IMR-90 (cell line): ENCODE measurements around the gene ARHGAP8. TPM values are rescaled to one million over a fixed set of nuclear protein-coding genes. Genes with fewer than 3 reads are reported as not detected.

Source experiments
- ATAC-seq: fragments of 200-7000 bp; cut with Tn5 transposase; 2 replicates; pipeline ENCODE4 v1.9.1; 2020; ENCODE audit warnings: low read depth, mild to moderate bottlenecking, moderate library complexity
- BruUV-seq: library from RNA; stranded (reverse); fragments of 400-500 nt; replicated peaks from 2 replicates; lab custom pipeline; 2021; lab: Mats Ljungman, UMichigan
- CTCF ChIA-PET: fragments of 300-600 bp; formaldehyde crosslinking; extraction: SDS; loops from one replicate; lab custom pipeline; 2021; ENCODE audit warnings: antibody characterized with exemption; lab: Yijun Ruan, JAX
- POLR2A ChIA-PET: fragments of 300-600 bp; sonication (Branson Sonifier 250); formaldehyde crosslinking; loops from one replicate; lab custom pipeline; 2022; ENCODE audit warnings: antibody characterized with exemption; ENCODE audit not compliant: unreplicated experiment; lab: Charles Lee
- DNase-seq: peaks from one replicate; pipeline ENCODE4 v3.0.0; 2013
- H2AFZ ChIP-seq: replicated peaks from 2 replicates; pipeline ENCODE3; 2013; ENCODE audit warnings: low read length, mild to moderate bottlenecking; ENCODE audit not compliant: poor library complexity
- H2AK5ac ChIP-seq: 2 replicates; pipeline ENCODE4 v1.6.1; 2013; ENCODE audit warnings: low read depth, low read length, inconsistent platforms
- H2AK9ac ChIP-seq: replicated peaks from 2 replicates; pipeline ENCODE3; 2013; ENCODE audit warnings: mild to moderate bottlenecking, low read depth, low read length, moderate library complexity; ENCODE audit not compliant: poor library complexity
- H2BK120ac ChIP-seq: 2 replicates; pipeline ENCODE4 v1.6.1; 2013; ENCODE audit warnings: low read depth, low read length, inconsistent platforms
- H2BK15ac ChIP-seq: 3 replicates; pipeline ENCODE4 v1.6.1; 2013; ENCODE audit warnings: low read depth, low read length, inconsistent platforms
- H2BK20ac ChIP-seq: 2 replicates; pipeline ENCODE4 v1.6.1; 2013; ENCODE audit warnings: low read depth, mild to moderate bottlenecking, inconsistent platforms, low read length, moderate library complexity
- H2BK5ac ChIP-seq: 2 replicates; pipeline ENCODE4 v1.6.1; 2013; ENCODE audit warnings: mild to moderate bottlenecking, low read depth, low read length, inconsistent platforms; ENCODE audit not compliant: poor library complexity, severe bottlenecking
- H3K14ac ChIP-seq: replicated peaks from 2 replicates; pipeline ENCODE4 v1.6.1; 2013; ENCODE audit warnings: low read depth, low read length, inconsistent platforms
- H3K18ac ChIP-seq: 2 replicates; pipeline ENCODE4 v1.6.1; 2013; ENCODE audit warnings: low read depth, low read length, control low read depth
- H3K23ac ChIP-seq: 2 replicates; pipeline ENCODE4 v1.6.1; 2013; ENCODE audit warnings: low read depth, low read length, inconsistent platforms
- H3K27ac ChIP-seq: 2 replicates; pipeline ENCODE4 v1.5.1; 2013; ENCODE audit warnings: mild to moderate bottlenecking, control low read depth, low read length; ENCODE audit not compliant: insufficient read depth
- H3K27me3 ChIP-seq: 2 replicates; pipeline ENCODE4 v1.6.1; 2013; ENCODE audit warnings: low read length; ENCODE audit not compliant: control insufficient read depth, insufficient read depth
- H3K36me3 ChIP-seq: 2 replicates; pipeline ENCODE4 v1.6.1; 2013; ENCODE audit warnings: low read length, mixed read lengths; ENCODE audit not compliant: control insufficient read depth, insufficient read depth
- H3K4ac ChIP-seq: 2 replicates; pipeline ENCODE4 v1.6.1; 2013; ENCODE audit warnings: low read depth, low read length, inconsistent platforms
- H3K4me1 ChIP-seq: 2 replicates; pipeline ENCODE4 v1.6.1; 2013; ENCODE audit warnings: low read length, mixed read lengths; ENCODE audit not compliant: control insufficient read depth, insufficient read depth
- H3K4me2 ChIP-seq: 2 replicates; pipeline ENCODE4 v1.6.1; 2013; ENCODE audit warnings: low read depth, mild to moderate bottlenecking, control low read depth, low read length, moderate library complexity
- H3K4me3 ChIP-seq: 2 replicates; pipeline ENCODE4 v1.5.1; 2013; ENCODE audit warnings: low read depth, mild to moderate bottlenecking, control low read depth, low read length, moderate library complexity; ENCODE audit not compliant: insufficient read depth
- H3K56ac ChIP-seq: 2 replicates; pipeline ENCODE4 v1.6.1; 2013; ENCODE audit warnings: low read length, inconsistent platforms; ENCODE audit not compliant: insufficient read depth; ENCODE audit errors: extremely low read depth
- H3K79me1 ChIP-seq, 2 experiments: 2 replicates each; pipeline ENCODE4 v1.6.1; 2013; ENCODE audit warnings: low read length in 2 of 2, inconsistent platforms in 1 of 2, low read depth in 1 of 2
- H3K9ac ChIP-seq: 2 replicates; pipeline ENCODE4 v1.6.1; 2013; ENCODE audit warnings: low read depth, low read length, control low read depth
- H3K9me1 ChIP-seq: 2 replicates; pipeline ENCODE4 v1.6.1; 2013; ENCODE audit warnings: low read length, inconsistent platforms; ENCODE audit not compliant: insufficient read depth
- H3K9me3 ChIP-seq: 2 replicates; pipeline ENCODE4 v1.6.1; 2013; ENCODE audit warnings: low read length; ENCODE audit not compliant: control insufficient read depth, insufficient read depth
- H4K20me1 ChIP-seq: 2 replicates; pipeline ENCODE4 v1.6.1; 2013; ENCODE audit warnings: low read length, inconsistent platforms; ENCODE audit not compliant: insufficient read depth
- H4K5ac ChIP-seq: 2 replicates; pipeline ENCODE4 v1.6.1; 2013; ENCODE audit warnings: mild to moderate bottlenecking, low read depth, low read length, control low read depth
- H4K8ac ChIP-seq, 2 experiments: 2 replicates each; pipeline ENCODE4 v1.6.1; 2013; ENCODE audit warnings: low read depth in 2 of 2, low read length in 2 of 2, control low read depth in 1 of 2, inconsistent platforms in 1 of 2
- H4K91ac ChIP-seq: 2 replicates; pipeline ENCODE4 v1.6.1; 2013; ENCODE audit warnings: low read depth, low read length, inconsistent platforms; ENCODE audit not compliant: insufficient read depth
- BHLHE40 ChIP-seq: fragments of 150-350 bp; IDR thresholded peaks from 2 replicates; pipeline ENCODE4 v1.6.1; 2016; ENCODE audit warnings: mild to moderate bottlenecking, low read depth, low read length
- CEBPB ChIP-seq: IDR thresholded peaks from 2 replicates; pipeline ENCODE4 v1.6.1; 2012; ENCODE audit warnings: low read depth, low read length, improper control_type of control experiment
- CHD1 ChIP-seq: IDR thresholded peaks from 2 replicates; pipeline ENCODE4 v1.6.1; 2012; ENCODE audit warnings: low read depth, low read length, improper control_type of control experiment
- CTCF ChIP-seq: conservative IDR thresholded peaks from 2 replicates; pipeline ENCODE4 v1.5.1; 2012; ENCODE audit warnings: mild to moderate bottlenecking, low read depth, low read length, improper control_type of control experiment
- FOS ChIP-seq: fragments of 150-350 bp; IDR thresholded peaks from 2 replicates; pipeline ENCODE4 v1.6.1; 2016; ENCODE audit warnings: low read depth, low read length
- MAFK ChIP-seq: IDR thresholded peaks from 2 replicates; pipeline ENCODE4 v1.6.1; 2012; ENCODE audit warnings: low read depth, low read length, improper control_type of control experiment
- MAZ ChIP-seq: IDR thresholded peaks from 2 replicates; pipeline ENCODE4 v1.6.1; 2012; ENCODE audit warnings: low read depth, mild to moderate bottlenecking, low read length, improper control_type of control experiment, moderate library complexity, borderline replicate concordance
- MXI1 ChIP-seq: IDR thresholded peaks from 2 replicates; pipeline ENCODE4 v1.6.1; 2012; ENCODE audit warnings: low read depth, mild to moderate bottlenecking, low read length, moderate library complexity, borderline replicate concordance
- NFE2L2 ChIP-seq: fragments of 150-350 bp; IDR thresholded peaks from 2 replicates; pipeline ENCODE4 v1.6.1; 2016; ENCODE audit warnings: low read depth, mild to moderate bottlenecking, low read length
- POLR2A ChIP-seq: IDR thresholded peaks from 2 replicates; pipeline ENCODE4 v1.6.1; 2012; ENCODE audit warnings: mild to moderate bottlenecking, low read depth, low read length
- RAD21 ChIP-seq: IDR thresholded peaks from 2 replicates; pipeline ENCODE4 v1.6.1; 2012; ENCODE audit warnings: low read length, improper control_type of control experiment
- RCOR1 ChIP-seq: IDR thresholded peaks from 2 replicates; pipeline ENCODE4 v1.6.1; 2012; ENCODE audit warnings: mild to moderate bottlenecking, low read length, improper control_type of control experiment; ENCODE audit not compliant: insufficient replicate concordance
- RFX5 ChIP-seq: IDR thresholded peaks from 2 replicates; pipeline ENCODE4 v1.8.0; 2012; ENCODE audit warnings: low read depth, mild to moderate bottlenecking, low read length, moderate library complexity
- SMC3 ChIP-seq: fragments of 150-350 bp; IDR thresholded peaks from 2 replicates; pipeline ENCODE4 v1.6.1; 2016; ENCODE audit warnings: low read depth, mild to moderate bottlenecking, antibody characterized with exemption, low read length, moderate library complexity
- USF2 ChIP-seq: fragments of 150-350 bp; IDR thresholded peaks from 2 replicates; pipeline ENCODE4 v1.6.1; 2017; ENCODE audit warnings: mild to moderate bottlenecking, antibody characterized with exemption, low read length, low read depth
- WGBS, 2 experiments: methylation state at CpG; one replicate each; pipeline versions ENCODE4 v1.1.5 to v1.1.7; 2013; ENCODE audit warnings: missing lambda C conversion rate in 2 of 2; ENCODE audit not compliant: insufficient read length in 1 of 2; ENCODE audit errors: extremely low coverage in 2 of 2; 5-methylcytosine and 5-hydroxymethylcytosine counted together
- dilution Hi-C: fragments of 300-500 bp; cut with HindIII; formaldehyde crosslinking; loops from one replicate; pipeline ENCODE4 v1.14.3; 2018; ENCODE audit warnings: low sequenced_read_pairs; ENCODE audit not compliant: unreplicated experiment
- in situ Hi-C: fragments of 300-500 bp; cut with MboI; formaldehyde crosslinking; loops from 3 replicates; pipeline ENCODE4 v1.14.3; 2019; ENCODE audit warnings: low sequenced_read_pairs, inconsistent platforms, mixed read lengths
- intact Hi-C: fragments of 100-400 bp; cut with micrococcal nuclease; formaldehyde crosslinking; loops from 2 replicates; pipeline ENCODE4 v1.10.0; 2022
- polyA plus RNA-seq, 3 experiments: library from polyadenylated mRNA; depleted of rRNA; stranded (reverse); fragments of >200 nt; gene quantifications; 2 replicates each; pipeline ENCODE4 v1.2.3, GENCODE V29; 2012; ENCODE audit warnings: low replicate concordance in 1 of 3
- total RNA-seq: library from RNA; depleted of rRNA; stranded (reverse); fragments of >200 nt; gene quantifications from 2 replicates; pipeline ENCODE4 v1.2.3, GENCODE V29; 2012
- TF ChIP-seq, protein P1 (sequence below): fragments of 150-350 bp; IDR thresholded peaks from 2 replicates; pipeline ENCODE4 v1.6.1; 2016; ENCODE audit warnings: low read depth, mild to moderate bottlenecking, low read length, moderate library complexity, borderline replicate concordance

ARHGAP8 gene
- total and polyA plus RNA-seq, 2 of the 4 experiments (the other 2 are of a cell fraction) = 0.18 to 0.21 TPM

DNA sequence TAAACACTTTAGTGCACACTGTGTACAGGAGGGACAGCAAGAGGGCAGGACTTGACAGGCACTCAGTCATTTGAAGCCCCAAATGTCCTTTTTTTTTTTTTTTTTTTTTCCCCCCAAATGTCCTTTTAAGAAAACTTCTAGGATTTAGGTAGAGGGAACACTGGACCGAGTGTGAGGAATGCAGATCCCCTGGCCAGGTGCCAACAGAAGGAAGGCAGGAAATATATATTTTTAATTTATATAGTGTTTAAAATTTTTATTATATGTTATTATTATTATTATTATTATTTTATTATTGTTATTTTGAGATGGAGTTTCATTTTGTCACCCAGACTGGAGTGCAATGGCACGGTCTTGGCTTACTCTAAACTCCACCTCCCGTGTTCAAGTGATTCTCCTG lies 35.5 kb downstream of the ARHGAP8 start:
- H3K9ac ChIP-seq = no peak overlapping the region
- H3K9me1 ChIP-seq = no peaks in the 10 kb centered on the region
- no TSS peak for BruUV-seq

More for the DNA sequence above, 35.5 kb downstream of the ARHGAP8 start:
- H3K4ac ChIP-seq = no peak overlapping the region
- ChIA-PET CTCF (no interaction called here), POLR2A (no interaction called here)
- H2BK20ac ChIP-seq = no peak overlapping the region
- no peak overlapping the region for H2BK120ac ChIP-seq
- ATAC-seq (no peak), DNase-seq (no peak)
- H2AK5ac ChIP-seq = no peak overlapping the region
- H3K18ac ChIP-seq = no peak overlapping the region
- no peak overlapping the region for H4K8ac ChIP-seq
- no peak overlapping the region for H2AFZ ChIP-seq
- dilution Hi-C loops (no loop called here), in situ Hi-C loops (no loop called here), intact Hi-C loops (no loop called here)
- no peaks in the 10 kb centered on the region for H3K9me3 ChIP-seq
- H2AK9ac ChIP-seq = no peak overlapping the region
- H3K23ac ChIP-seq = no peak overlapping the region
- WGBS, 2 experiments = no CpG with 5 or more reads among the region's 3 CpGs
- TF ChIP-seq CEBPB (no peak), BHLHE40 (no peak), NFE2L2 (no peak), MAZ (no peak), USF2 (no peak), RAD21 (no peak), SMC3 (no peak), RFX5 (no peak), MAFK (no peak), MXI1 (no peak), CTCF (no peak), POLR2A (no peak), RCOR1 (no peak), FOS (no peak), CHD1 (no peak)
- TF ChIP-seq, protein P1, sequence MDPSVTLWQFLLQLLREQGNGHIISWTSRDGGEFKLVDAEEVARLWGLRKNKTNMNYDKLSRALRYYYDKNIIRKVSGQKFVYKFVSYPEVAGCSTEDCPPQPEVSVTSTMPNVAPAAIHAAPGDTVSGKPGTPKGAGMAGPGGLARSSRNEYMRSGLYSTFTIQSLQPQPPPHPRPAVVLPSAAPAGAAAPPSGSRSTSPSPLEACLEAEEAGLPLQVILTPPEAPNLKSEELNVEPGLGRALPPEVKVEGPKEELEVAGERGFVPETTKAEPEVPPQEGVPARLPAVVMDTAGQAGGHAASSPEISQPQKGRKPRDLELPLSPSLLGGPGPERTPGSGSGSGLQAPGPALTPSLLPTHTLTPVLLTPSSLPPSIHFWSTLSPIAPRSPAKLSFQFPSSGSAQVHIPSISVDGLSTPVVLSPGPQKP = no peak
- no peak overlapping the region for H3K56ac ChIP-seq
- H3K4me3 ChIP-seq = no peak overlapping the region
- no peaks in the 10 kb centered on the region for H3K36me3 ChIP-seq
- H3K27ac ChIP-seq = no peak overlapping the region
- H2BK5ac ChIP-seq = no peak overlapping the region
- peaks cover 7% of the 10 kb centered on the region for H3K27me3 ChIP-seq
- H3K79me1 ChIP-seq = no peaks in the 10 kb centered on the region
- no peak overlapping the region for H2BK15ac ChIP-seq
- no peak overlapping the region for H3K4me2 ChIP-seq
- H4K91ac ChIP-seq = no peak overlapping the region
- H4K20me1 ChIP-seq = no peaks in the 10 kb centered on the region
- H3K4me1 ChIP-seq = no peaks in the 10 kb centered on the region
- H4K5ac ChIP-seq = no peak overlapping the region
- H3K14ac ChIP-seq = no peak overlapping the region
